Glomerular endothelial cell (primary cell): Measurements from ENCODE around the gene SUN2. TPM values are rescaled to one million over a fixed set of nuclear protein-coding genes. Genes with fewer than 3 reads are reported as not detected.

ENCODE experiments used
- DNase-seq: peaks from one replicate; pipeline ENCODE4 v3.0.0-alpha.2; 2011; ENCODE audit warnings: low read depth, low spot score; ENCODE audit errors: extremely low read depth
- total RNA-seq: library from RNA; depleted of rRNA; stranded (reverse); fragments of >200 nt; gene quantifications from 2 replicates; pipeline ENCODE4 v1.2.3, GENCODE V29; 2015

The SUN2 gene
- total RNA-seq, 1 donor from 2014 or later, result 153 TPM

DNA sequence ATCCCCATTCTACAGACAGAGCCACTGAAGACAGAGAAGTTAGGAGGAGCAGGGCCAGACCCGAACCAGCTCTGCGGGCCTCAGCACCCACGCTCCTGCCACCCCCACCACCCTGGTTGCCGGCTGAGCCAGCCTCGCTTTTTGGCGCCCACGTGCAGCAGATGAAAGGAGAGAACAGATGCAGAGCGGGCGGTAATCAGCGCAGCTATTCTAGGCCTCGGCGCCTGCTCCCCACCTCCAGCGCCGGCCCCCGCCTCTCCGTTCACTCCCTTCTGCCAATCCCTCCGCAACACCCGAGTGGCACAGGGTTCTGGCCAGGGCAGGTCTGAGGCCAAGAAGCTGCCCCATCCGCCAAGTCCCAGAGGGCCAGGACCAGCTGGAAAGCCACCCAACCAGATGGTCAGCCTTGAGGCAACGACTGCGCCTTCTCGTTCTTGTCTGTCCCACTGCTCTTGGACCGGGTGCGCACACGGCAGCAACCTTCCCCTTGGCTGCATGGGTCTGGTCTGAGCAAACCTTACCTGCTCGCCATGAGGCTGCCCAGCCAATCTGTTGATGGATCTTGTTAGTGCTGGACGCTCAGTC, 21.4 kb upstream of the SUN2 start:
- no peak for DNase-seq

- no peak for DNase-seq
Observed at GRCh38 chr22:38776086-38776485, 20.3 kb upstream of the SUN2 start.

GRCh38 chr22:38775656-38776055, 19.9 kb upstream of the SUN2 start:
- DNase-seq, result no peak

- no peak for DNase-seq
Observed at GRCh38 chr22:38774496-38775166, 18.8 kb upstream of the SUN2 start.

- DNase-seq, result no peak
Observed at GRCh38 chr22:38773363-38773946, 17.7 kb upstream of the SUN2 start.

- DNase-seq, result no peak
Observed at GRCh38 chr22:38772623-38772873, 16.8 kb upstream of the SUN2 start.

DNA sequence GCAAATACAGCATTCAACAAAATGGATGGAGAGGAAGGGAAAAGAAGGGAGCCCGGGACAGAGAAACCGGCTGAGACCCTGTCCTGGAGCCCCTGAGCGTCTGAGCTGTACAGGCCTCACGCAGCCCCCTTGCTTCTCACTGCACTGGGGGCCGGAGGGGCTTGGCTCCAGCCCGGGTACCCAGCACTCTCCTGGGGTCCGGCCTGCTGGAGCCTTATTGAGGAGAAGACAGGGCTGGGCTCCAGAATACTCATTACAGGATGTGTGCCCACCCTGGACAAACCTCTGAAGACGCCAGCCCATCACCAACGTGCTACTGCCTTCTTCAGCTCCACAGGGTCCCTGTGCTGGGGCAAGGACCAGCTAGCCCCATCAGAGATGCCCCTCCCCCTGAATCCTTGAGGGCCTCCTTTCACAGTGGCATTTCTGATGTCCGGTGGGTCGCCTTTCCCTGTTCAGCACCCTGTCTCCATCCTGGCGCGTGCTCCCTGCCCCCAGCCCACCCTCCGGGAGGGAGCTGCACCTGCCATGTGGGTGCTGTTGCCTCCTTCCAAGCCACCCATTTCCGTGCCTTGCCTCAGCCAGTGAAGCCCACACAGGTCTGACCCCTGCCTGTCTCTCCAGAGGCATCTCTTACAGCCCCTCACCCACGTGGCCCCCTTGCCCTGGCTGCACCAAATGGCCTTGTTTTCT, 14.6 kb upstream of the SUN2 start:
- DNase-seq, result no peak

DNA sequence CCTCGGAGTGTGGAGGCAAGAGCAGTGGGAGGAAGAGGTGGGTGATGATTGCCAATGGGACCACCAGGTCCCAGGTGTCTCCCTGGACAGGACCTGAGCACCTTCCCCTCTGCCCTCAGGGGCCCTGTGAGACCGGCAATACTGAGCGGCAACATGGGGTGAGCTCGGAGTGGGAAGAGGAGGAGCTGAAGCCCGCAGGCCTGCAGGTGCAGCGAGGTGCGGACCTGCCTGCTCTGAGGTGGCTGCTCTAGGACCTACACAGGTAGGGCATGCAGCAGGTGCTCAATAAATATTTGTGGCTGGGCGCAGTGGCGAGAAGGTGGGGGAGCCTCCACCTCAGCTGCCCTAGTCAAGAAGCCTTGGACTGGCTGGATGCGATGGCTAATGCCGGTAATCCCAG, 12.2 kb upstream of the SUN2 start:
- DNase-seq, result no peak

- DNase-seq, result no peak
Observed at GRCh38 chr22:38767313-38767712, 11.5 kb upstream of the SUN2 start.

- no peak for DNase-seq
Observed at GRCh38 chr22:38766076-38766777, 10.4 kb upstream of the SUN2 start.

GRCh38 chr22:38762551-38762983, 6.8 kb upstream of the SUN2 start:
- no peak for DNase-seq

DNA sequence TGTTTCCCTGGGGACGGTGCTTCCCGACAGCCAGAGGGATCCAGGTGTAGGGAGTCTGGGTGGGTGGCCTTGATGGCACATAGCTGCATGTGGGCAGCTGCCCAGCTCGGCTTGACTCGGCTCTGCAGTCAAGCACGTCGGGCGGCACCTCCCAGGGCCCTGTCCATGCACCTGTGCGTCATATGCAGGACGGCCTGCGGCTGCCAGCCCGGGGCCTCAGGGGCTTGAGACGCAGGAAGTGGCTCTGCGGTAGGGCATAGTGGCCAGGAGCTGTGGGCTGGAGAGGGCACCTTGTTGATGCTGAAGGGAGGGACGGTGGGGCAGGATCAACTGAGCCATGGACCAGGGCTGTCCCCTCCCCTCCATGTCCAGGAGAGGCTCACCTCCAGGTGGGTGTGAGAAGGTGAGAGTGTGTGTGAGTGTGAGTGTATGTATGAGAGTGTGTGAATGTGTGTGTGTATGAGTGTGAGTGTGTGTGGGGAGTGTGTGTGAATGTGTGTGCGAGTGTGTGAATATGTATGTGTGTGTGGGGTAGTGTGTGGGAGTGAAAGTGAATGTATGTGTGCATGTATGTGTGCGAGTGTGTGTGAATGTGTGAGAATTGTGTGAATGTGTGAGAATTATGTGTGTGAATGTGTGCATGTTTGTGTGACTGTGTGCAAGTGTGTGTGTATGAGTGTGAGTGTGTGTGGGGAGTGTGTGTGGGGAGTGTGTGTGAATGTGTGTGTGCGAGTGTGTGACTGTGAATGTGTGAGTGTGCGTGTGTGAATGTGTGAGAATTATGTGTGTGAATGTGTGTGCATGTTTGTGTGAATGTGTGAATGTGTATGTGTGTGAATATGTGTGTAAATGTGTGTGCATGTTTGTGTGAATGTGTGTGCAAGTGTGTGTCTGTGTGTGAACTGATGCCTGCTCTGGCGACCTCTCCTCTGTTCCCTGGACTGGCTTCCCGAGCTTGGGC, 5.7 kb upstream of the SUN2 start:
- no peak for DNase-seq

DNA sequence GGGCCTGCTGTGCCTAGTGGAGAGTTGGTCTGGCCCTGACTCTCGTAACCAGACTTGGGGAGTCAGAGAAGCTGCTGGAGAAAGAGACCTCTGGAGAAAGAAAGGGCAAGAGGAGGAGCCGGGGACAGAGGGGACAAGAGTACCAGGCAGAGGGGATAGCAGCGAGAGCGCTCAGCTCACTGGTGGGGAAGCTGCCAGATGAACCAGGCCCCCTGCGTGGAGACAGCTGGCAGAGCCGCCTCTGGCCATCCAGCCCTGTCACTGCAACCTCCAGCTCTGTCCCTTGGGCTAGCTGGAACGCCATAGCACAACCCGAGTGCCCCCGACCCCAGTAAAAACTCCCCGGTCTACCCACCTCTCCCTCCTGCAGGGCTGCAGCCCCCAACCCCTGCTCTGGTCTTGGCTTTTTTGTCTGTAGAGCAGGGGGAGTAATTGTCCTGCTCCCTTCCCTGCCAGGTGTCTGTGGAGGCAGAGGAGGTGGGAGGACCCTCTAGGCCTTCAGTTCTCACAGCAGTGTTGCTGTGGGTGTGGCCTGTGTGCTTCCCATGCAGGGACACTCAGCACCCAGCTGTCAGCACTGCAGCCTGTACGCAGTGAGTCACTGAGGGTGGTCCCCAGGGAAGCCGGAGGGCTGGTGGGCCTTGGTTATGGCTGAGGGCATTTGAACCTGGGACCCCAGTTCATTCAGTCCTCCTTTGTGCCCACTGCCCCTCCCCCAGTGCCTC, 4.8 kb upstream of the SUN2 start:
- no peak for DNase-seq

DNA sequence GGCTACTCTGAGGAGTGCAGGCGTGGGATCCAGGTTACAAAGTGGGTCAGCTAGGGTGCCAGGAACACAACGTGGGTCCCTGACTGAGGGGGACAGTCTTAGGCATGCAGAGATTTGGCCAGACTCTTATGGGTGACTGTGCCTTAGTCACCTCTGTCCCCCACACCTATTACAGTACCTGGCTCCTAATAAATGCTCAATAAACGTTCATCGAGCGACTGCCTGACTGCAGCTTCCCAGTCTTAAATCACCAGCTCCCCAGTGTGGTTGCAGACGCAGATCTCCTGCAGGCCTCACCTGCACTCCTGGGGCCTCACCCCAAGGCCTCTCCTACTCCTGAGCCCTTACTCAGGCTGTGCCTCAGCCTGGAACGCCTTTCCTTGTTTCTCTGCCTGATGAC, 3.2 kb upstream of the SUN2 start:
- no peak for DNase-seq

- no peak for DNase-seq
Observed at GRCh38 chr22:38758276-38758945, 2.6 kb upstream of the SUN2 start.

DNA sequence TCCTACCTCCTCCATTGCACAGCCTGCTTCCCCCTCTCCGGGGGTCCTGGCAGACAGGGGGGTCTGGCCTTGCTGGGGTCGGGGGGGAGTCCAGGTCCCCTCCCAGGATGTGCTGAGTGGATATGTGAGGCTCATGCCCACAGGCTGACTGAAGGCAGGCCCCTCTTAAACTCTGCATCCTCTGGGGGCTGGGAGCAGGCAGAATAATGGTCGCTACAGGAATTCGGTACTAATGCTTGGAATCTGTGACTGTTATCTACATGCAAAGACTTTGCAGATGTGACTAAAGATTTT, 1.6 kb upstream of the SUN2 start:
- DNase-seq, result no peak

DNA sequence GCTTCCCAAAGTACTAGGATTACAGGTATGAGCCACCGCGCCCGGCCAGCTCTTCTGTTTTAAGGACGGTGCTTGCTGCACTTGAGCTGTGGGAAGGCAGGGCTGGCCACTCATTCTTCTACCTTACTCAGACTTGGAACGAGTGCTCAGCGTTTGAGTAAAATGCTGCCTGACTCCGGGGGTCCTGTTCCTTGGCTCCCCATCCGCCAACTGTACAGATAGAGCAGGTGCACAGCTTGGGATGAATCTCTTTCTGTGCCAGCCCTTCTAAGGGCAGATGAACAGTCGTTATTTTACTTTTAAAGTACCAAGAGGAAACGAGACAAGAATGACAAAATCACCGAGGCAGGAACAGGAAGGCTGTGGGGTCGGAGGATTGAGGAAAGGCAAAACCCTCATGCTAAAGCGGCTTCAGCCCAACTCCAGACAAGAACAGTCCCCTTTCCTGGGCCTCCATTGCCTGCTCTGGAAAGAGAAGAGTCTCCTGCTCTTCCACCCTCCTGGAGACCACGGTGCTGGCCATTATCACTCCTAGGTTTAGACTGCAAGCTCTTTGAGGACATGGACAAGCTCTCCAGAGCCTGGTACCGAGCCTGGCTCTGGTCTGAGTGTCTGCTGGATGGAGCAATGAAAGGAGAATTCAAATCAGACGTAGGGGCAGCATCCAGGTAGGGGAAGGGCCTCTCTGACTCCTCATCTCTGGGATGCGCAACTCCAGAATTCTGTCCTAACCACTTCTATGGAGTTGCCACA, 1.1 kb upstream of the SUN2 start:
- no peak for DNase-seq

DNA sequence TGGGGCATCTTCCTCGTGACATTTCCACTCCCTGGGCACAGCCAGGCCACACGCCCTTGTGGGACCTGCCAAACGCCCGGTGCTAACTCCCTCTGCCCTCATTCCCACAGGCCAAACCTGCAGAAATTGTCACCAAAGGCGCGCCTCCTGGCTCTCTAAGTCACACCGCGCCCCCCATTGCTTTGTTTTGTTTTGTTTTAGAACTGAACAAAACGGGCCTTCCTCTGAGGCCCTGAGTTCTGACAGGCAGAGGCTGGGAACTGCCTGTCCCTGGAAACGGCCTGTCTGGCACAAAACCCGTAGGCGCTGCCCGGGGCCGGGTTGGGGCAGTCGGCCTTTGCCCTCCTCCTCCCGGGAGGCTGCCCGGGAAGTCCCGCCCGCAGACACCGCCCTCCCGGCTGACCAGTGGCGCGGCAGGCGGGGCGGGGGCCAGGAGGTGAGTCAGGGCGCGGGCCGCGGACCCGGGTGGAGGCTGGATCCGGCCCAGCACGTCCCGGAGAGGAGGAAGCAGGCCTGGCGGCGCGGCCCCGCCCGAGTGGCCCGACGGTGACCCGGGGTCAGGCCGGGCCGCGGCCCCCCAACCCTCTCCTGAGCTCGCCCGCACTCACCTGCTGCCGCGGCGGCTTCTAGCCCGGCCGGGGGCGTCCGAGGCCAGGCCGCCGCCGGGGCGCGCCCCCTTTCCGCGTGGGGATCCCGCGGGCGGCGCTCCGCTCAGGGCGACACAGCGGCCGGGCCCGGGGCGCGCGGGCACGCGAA, 465 bp downstream of the SUN2 start:
- no peak for DNase-seq
